Tibial nerve (tissue), 4 donors: Measurements from ENCODE around the gene IER3IP1. TPM values are rescaled to one million over a fixed set of nuclear protein-coding genes. Genes with fewer than 3 reads are reported as not detected.

Experiments
- DNase-seq, 2 donors: peaks; one replicate each; pipeline ENCODE4 v3.0.0-alpha.2; 2019; ENCODE audit warnings: low spot score in 2 of 2
- H3K27ac ChIP-seq, 4 donors: fragments of 200-600 bp; sonication (generic) in 3 of 4; one replicate each; pipeline ENCODE4 v1.5.1; 2017 to 2019; ENCODE audit warnings: mild to moderate bottlenecking in 1 of 4
- H3K27me3 ChIP-seq, 2 donors: fragments of 200-600 bp; sonication (generic) in 1 of 2; one replicate each; pipeline versions ENCODE4 v1.5.1 to v1.6.0; 2017 to 2019
- H3K36me3 ChIP-seq, 3 donors: fragments of 200-600 bp; sonication (generic); one replicate each; pipeline ENCODE4 v1.5.1; 2018 to 2019
- H3K4me1 ChIP-seq, 4 donors: fragments of 200-600 bp; sonication (generic) in 3 of 4; one replicate each; pipeline ENCODE4 v1.5.1; 2017 to 2019
- H3K4me3 ChIP-seq, 4 donors: fragments of 200-600 bp; sonication (generic) in 3 of 4; one replicate each; pipeline ENCODE4 v1.5.1; 2017 to 2019; ENCODE audit warnings: mild to moderate bottlenecking in 1 of 4, moderate library complexity in 1 of 4
- H3K9me3 ChIP-seq, 4 donors: fragments of 200-600 bp; sonication (generic) in 3 of 4; one replicate each; pipeline ENCODE4 v1.5.1; 2017 to 2019
- EP300 ChIP-seq, 2 donors: sonication (generic); formaldehyde crosslinking; IDR thresholded peaks; one replicate each; pipeline ENCODE4 v1.6.1; 2017; ENCODE audit warnings: antibody characterized with exemption in 2 of 2, mild to moderate bottlenecking in 1 of 2
- POLR2A ChIP-seq, 2 donors: fragments of 450-650 bp; IDR thresholded peaks; one replicate each; pipeline ENCODE4 v1.6.1; 2017; ENCODE audit warnings: antibody characterized with exemption in 2 of 2, mild to moderate bottlenecking in 2 of 2, moderate library complexity in 2 of 2
- WGBS, 2 donors: methylation state at CpG; one replicate each; pipeline ENCODE4 v1.1.5; 2018; 5-methylcytosine and 5-hydroxymethylcytosine counted together
- total RNA-seq, 4 donors: library from RNA; depleted of rRNA; stranded (reverse); fragments of >200 nt; gene quantifications; one replicate each; pipeline ENCODE4 v1.1.0, GENCODE V29; 2016
- TF ChIP-seq, protein P1 (sequence below), 5 experiments: fragments of 200-600 bp in 3 of 5; fragments of 450-650 bp in 2 of 5; sonication (generic) in 3 of 5; IDR thresholded peaks; one replicate each; pipeline ENCODE4 v1.5.1; 2016 to 2019; ENCODE audit warnings: antibody characterized with exemption in 5 of 5, mild to moderate bottlenecking in 3 of 5, moderate library complexity in 2 of 5

The IER3IP1 gene
- total RNA-seq, 4 donors from 2014 or later = 7.5 to 8.7 (median 8.0) TPM

DNA sequence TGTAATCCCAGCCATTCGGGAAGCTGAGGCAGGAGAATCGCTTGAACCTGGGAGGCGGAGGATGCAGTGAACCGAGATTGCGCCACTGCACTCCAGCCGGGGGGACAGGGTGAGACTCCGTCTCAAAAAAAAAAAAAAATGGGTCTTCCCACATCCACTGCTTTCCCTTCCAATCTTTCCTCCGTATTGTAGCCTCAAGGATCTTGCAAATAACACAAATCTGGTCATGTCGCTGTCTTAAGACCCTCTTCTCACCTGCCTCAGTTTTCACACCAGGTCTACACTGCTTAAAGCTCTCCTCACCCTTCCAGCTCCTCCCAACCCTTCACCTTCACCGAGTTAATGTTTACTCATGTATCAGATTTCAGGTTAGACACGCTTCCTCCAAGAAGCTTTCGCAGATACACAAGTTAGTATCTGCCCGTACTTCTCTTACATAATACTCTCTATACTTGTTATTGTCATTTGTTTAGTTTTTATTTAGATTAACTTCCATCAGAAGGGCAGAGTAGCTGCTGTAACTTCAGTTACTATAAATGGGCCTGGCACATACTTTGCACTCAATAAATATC, 1.5 kb downstream of the IER3IP1 start:
- no peaks in the 10 kb centered on the region for H3K36me3 ChIP-seq
- TF ChIP-seq, protein P1, sequence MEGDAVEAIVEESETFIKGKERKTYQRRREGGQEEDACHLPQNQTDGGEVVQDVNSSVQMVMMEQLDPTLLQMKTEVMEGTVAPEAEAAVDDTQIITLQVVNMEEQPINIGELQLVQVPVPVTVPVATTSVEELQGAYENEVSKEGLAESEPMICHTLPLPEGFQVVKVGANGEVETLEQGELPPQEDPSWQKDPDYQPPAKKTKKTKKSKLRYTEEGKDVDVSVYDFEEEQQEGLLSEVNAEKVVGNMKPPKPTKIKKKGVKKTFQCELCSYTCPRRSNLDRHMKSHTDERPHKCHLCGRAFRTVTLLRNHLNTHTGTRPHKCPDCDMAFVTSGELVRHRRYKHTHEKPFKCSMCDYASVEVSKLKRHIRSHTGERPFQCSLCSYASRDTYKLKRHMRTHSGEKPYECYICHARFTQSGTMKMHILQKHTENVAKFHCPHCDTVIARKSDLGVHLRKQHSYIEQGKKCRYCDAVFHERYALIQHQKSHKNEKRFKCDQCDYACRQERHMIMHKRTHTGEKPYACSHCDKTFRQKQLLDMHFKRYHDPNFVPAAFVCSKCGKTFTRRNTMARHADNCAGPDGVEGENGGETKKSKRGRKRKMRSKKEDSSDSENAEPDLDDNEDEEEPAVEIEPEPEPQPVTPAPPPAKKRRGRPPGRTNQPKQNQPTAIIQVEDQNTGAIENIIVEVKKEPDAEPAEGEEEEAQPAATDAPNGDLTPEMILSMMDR (IDR thresholded peaks at IDR 0.05) = no peak
- TF ChIP-seq EP300 (IDR thresholded peaks at IDR 0.05) (no peak), POLR2A (IDR thresholded peaks at IDR 0.05) (no peak)
- 76 to 80% methylated on average over 13 of the region's 13 CpGs for WGBS, 2 donors
- no peaks in the 10 kb centered on the region for H3K27me3 ChIP-seq
- H3K4me1 ChIP-seq = peaks cover 0 to 48% (median 10%) of the 10 kb centered on the region in 4 donors
- H3K27ac ChIP-seq = no peak overlapping the region
- DNase-seq = no peak
- H3K4me3 ChIP-seq = peak overlapping the region in 3 of 4 donors; percentile 85 to 98 (median 89)
- H3K9me3 ChIP-seq = no peaks in the 10 kb centered on the region

DNA sequence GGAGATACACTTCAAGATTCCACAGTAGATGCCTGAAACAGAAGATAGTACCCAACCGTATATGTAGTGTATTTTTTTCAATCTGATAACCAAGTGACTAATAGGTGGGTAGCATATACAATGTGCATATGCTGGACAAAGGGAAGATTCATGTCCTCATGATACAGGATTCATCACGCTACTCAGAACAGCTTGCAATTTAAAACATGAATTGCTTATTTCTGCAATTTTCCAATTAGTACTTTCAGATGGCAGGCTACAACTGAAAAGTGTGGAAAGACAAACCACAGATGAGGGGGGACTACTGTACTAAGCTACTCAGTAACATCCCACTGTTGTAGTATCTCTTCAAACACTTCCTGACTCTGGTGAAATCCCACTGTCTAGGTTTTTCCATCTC, 3.7 kb downstream of the IER3IP1 start:
- no peak overlapping the region for H3K27ac ChIP-seq
- H3K4me1 ChIP-seq = peaks cover 0 to 53% (median 10%) of the 10 kb centered on the region in 4 donors
- H3K4me3 ChIP-seq = no peak overlapping the region
- no peaks in the 10 kb centered on the region for H3K9me3 ChIP-seq
- no peaks in the 10 kb centered on the region for H3K27me3 ChIP-seq
- H3K36me3 ChIP-seq = no peaks in the 10 kb centered on the region
- no peak for DNase-seq
- WGBS, 2 donors = 77 to 80% methylated on average over 2 of the region's 2 CpGs
- TF ChIP-seq POLR2A (IDR thresholded peaks at IDR 0.05) (no peak), EP300 (IDR thresholded peaks at IDR 0.05) (no peak)
- TF ChIP-seq, protein P1 (IDR thresholded peaks at IDR 0.05) = no peak

DNA sequence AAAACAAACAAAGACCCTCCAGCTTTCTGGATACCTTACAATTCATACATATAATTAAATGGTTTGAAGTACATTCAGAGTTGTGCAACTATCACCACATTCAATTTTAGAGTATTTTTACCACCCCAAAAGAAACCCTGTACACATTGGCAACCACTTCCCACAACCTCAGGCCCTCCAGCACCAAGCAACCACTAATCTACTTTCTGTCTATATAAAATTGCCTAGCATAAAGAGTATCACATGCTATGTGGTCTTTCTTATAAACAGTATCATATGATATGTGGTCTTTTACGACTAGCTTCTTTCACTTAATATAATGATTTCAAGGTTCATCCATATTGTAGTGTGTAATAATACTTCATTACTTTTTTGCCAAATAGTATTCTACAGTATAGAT, 7.3 kb downstream of the IER3IP1 start:
- Histone ChIP-seq H3K27ac (no peak overlapping the region), H3K9me3 (no peaks in the 10 kb centered on the region), H3K27me3 (no peaks in the 10 kb centered on the region), H3K4me1 (peaks cover 0 to 47% (median 2%) of the 10 kb centered on the region in 4 donors), H3K4me3 (no peak overlapping the region), H3K36me3 (no peaks in the 10 kb centered on the region)
- no peak for DNase-seq
- WGBS, 2 donors = 77 to 88% methylated on average over 1 of the region's 1 CpG
- no peak for TF ChIP-seq POLR2A (IDR thresholded peaks at IDR 0.05)
- TF ChIP-seq EP300 (IDR thresholded peaks at IDR 0.05) = no peak

DNA sequence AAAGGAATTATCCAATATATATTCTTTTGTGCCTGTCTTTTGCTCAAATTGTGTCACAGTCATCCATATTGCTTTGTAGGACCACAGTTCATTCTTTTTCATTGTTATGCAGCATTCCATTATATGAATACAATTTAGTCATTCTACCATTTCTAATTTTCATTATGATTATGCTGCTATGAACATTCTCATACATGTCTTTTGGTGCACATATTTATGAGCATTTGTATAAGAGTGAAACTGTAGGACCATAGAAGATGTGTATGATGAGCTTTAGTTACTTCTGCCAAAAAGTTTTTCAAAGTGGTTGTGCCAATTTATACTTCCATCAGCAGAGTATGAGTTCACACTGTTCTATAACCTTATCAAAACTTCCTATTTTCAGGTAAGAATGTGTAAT, 7.7 kb downstream of the IER3IP1 start:
- Histone ChIP-seq H3K27me3 (no peaks in the 10 kb centered on the region), H3K4me1 (peaks cover 0 to 44% (median 0%) of the 10 kb centered on the region in 4 donors), H3K9me3 (no peaks in the 10 kb centered on the region), H3K27ac (no peak overlapping the region), H3K4me3 (no peak overlapping the region), H3K36me3 (no peaks in the 10 kb centered on the region)
- TF ChIP-seq EP300 (IDR thresholded peaks at IDR 0.05) = no peak
- TF ChIP-seq POLR2A (IDR thresholded peaks at IDR 0.05) = no peak
- TF ChIP-seq, protein P1 (IDR thresholded peaks at IDR 0.05) = no peak
- DNase-seq = no peak

DNA sequence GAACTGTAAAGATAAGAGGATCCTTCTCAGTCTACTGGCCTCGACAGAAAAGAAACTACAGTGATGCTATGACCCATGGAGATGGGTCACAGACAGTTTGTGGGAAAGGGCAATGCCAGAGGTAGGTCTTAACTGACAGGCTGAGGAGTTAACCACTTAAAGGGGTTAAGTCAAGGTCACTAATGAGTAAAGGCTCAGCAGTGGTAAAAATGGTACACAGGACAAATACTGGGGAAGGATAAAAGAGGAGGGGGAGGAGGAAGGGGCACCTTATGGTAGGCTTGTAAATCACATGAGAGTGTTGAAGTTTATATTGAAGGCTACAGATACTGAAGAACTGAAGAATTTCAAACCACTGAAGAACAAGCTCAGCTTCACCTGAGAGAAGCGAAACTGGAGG, 9.9 kb downstream of the IER3IP1 start:
- TF ChIP-seq POLR2A (IDR thresholded peaks at IDR 0.05) = no peak
- TF ChIP-seq, protein P1 (IDR thresholded peaks at IDR 0.05) = no peak
- no peak for TF ChIP-seq EP300 (IDR thresholded peaks at IDR 0.05)
- WGBS, 2 donors = 71 to 73% methylated on average over 2 of the region's 2 CpGs
- Histone ChIP-seq H3K9me3 (no peaks in the 10 kb centered on the region), H3K36me3 (no peaks in the 10 kb centered on the region), H3K27me3 (no peaks in the 10 kb centered on the region), H3K4me1 (peaks cover 0 to 31% (median 0%) of the 10 kb centered on the region in 4 donors), H3K4me3 (no peak overlapping the region), H3K27ac (no peak overlapping the region)
- no peak for DNase-seq
